Fibroblast of skin of scalp (primary cell): ENCODE data around the gene GTF2I.
"Not testable (repeated sequence)": the region's sequence is repeated elsewhere in the genome, so short reads cannot be mapped to it uniquely, and the experiment has no call there.

Source experiments
- DNase-seq: peaks from one replicate; pipeline ENCODE4 v3.0.0-alpha.2; 2013

The GTF2I gene

GRCh38 chr7:74717889-74718288 is 60.4 kb downstream of the GTF2I start:
- DNase-seq = no peak

GRCh38 chr7:74718336-74718735 is 60.8 kb downstream of the GTF2I start:
- no peak for DNase-seq

DNA sequence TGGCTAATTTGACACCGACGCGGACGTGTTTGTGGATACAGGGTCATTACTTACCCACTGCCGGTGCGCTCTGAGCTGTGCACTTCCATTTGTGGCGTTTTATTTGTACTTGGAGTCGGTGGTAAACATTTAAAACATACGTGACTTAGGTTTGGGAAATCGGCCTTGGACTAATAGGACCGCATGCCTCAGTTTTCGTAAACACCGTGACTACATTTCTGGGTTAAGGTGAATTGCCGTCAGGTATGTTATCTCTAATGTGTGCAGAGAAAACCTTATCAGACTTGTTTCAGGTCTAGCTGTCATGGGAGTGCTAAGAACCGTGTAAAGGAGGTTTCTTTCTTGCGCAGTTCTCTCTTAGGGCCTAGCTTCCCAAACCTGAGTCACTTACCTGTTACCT is 64.6 kb downstream of the GTF2I start:
- no peak for DNase-seq

- DNase-seq = no peak
These were observed 68.3 kb downstream of the GTF2I start for GRCh38 chr7:74725840-74726239.

DNA sequence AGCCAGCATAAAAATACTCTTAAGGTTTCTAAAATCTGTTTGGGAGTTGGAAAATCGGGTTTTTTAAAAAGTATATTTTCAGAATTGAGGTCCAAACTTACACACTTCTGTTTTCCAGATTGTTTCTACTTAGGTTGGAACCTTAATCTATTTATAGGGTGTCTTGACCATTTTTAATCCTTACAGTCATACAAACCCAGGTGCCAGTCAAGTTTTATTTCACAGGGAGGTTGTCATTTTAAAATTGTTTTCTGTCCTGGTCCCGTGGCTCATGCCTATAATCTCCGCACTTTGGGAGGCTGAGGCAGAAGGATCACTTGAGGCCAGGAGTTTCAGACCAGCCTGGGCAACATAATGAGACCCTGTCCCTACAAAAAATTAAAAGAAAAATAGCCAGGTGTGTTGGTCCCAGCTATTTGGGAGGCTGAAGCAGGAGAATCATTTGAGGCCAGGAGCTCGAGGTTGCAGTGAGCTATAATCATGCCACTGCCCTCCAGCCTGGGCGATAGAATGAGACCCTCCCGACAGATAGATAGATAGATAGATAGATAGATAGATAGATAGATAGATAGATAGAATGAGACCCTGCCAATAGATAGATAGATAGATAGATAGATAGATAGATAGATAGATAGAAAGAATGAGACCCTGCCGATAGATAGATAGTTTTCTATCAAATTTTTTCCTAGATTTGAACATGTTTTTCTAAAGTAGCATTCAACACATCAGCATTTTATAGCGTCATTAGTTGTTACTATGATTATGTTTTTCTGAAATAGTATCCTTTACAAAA is 69.0 kb downstream of the GTF2I start:
- DNase-seq = no peak

DNA sequence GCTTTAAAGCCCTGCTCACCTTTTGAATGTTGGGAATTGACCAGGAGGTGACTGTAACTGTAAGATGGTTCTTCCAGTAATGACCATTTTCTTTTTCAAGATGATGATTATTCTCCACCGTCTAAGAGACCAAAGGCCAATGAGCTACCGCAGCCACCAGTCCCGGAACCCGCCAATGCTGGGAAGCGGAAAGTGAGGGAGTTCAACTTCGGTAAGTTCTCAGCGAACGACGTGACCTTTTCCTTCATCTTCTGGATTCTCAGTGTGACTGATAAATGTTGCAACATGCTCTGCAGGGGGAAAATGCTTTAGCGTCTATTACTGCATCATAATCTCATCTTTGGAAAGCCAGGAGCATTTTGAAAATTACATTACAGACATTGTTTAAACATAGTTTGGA is 71.2 kb downstream of the GTF2I start:
- DNase-seq = not testable (repeated sequence)

- not testable (repeated sequence) for DNase-seq
These were observed 72.7 kb downstream of the GTF2I start for GRCh38 chr7:74730186-74730585.

GRCh38 chr7:74739974-74740703 is 82.6 kb downstream of the GTF2I start:
- DNase-seq = not testable (repeated sequence)

DNA sequence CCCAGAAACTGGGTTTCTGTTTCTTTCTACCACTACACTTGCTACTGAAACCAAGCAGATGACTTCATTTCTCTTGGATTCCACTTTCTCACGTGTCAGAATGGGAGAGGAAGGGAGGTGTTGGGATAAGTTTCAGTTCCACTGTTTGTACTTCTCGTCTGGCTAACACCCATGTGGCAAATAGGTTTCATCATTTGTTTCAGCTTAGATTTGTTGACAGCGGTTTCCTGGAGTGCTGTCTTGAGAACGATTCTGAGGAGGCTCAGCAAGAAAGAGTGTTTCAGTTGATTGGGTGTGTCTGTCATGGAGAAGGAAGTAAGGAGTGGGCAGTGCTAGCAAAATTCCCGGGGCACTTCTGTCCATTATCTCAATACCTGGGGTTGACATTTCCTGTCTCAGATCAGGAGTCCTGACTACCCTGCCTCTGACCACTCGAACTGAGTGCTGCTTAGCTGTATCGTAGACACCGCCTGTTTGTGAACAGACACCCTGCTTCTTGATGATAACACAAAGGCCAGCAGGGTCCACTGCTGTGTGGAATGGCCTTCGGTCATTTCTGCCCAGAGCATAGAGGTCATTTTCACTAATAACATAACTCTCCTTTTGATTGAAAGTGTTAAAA is 86.5 kb downstream of the GTF2I start:
- not testable (repeated sequence) for DNase-seq

GRCh38 chr7:74753921-74754482 is 96.5 kb downstream of the GTF2I start:
- not testable (repeated sequence) for DNase-seq

GRCh38 chr7:74756673-74757072 is 99.2 kb downstream of the GTF2I start:
- not testable (repeated sequence) for DNase-seq

GRCh38 chr7:74758268-74758667 is 100.8 kb downstream of the GTF2I start:
- DNase-seq = not testable (repeated sequence)

DNA sequence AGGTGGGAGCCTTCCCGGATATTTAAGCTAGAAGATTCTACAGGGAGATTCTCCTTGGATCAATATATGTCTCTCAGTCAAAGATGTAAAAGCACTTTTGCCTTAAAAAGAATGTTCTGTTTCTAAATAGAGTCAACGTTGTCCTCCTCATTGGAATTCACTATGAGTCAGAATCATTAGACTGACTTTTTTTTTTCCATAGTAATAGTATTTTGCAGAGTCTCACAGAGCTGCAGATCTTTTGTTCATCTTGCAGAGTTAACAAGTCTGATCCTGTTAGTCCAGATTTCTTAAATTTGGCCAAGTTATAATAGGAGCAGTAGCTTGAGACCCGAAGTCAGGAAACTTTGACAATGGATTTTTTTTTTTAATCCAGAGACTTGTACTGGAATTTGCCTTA is 101.5 kb downstream of the GTF2I start:
- DNase-seq = not testable (repeated sequence)

DNA sequence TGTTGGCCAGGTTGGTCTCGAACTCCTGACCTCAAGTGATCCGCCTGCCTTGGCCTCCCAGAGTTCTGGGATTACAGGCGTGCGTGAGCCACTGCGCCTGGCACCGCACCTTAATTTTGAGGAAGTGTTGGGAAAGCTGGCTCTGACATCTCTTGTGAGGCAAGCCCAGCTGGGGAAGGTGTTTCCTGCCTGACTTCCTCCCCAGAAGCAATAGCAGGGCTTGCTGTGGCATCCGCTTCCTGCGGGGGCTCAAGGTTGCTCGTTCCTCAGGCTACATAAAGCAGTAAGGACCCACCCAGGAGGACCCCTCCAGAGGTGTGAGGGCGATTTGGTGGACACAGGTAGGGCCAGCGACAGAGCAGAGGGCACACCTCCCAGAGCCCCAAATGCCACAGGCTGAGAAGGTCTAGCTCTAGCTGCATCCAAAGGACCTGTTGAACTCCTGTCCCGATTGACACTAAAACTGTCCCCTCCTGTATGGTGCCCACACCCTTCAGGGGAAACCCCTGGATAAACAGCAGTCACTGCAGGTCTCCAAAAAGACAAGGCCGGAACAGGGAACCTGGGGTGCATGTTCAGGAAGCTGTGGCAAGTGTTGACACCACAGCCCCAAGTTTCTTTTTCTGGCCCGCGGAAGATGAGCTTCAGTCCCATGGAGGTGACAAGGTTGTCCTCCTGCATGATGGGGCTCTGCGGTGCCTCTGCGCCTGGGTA is 107.8 kb downstream of the GTF2I start:
- not testable (repeated sequence) for DNase-seq

- not testable (repeated sequence) for DNase-seq
These were observed 109.0 kb downstream of the GTF2I start for GRCh38 chr7:74766509-74766908.

- not testable (repeated sequence) for DNase-seq
These were observed 109.5 kb downstream of the GTF2I start for GRCh38 chr7:74766991-74767390.

GRCh38 chr7:74770062-74770461 is 112.5 kb downstream of the GTF2I start:
- DNase-seq = not testable (repeated sequence)

- not testable (repeated sequence) for DNase-seq
These were observed 114.6 kb downstream of the GTF2I start for GRCh38 chr7:74772093-74772492.

DNA sequence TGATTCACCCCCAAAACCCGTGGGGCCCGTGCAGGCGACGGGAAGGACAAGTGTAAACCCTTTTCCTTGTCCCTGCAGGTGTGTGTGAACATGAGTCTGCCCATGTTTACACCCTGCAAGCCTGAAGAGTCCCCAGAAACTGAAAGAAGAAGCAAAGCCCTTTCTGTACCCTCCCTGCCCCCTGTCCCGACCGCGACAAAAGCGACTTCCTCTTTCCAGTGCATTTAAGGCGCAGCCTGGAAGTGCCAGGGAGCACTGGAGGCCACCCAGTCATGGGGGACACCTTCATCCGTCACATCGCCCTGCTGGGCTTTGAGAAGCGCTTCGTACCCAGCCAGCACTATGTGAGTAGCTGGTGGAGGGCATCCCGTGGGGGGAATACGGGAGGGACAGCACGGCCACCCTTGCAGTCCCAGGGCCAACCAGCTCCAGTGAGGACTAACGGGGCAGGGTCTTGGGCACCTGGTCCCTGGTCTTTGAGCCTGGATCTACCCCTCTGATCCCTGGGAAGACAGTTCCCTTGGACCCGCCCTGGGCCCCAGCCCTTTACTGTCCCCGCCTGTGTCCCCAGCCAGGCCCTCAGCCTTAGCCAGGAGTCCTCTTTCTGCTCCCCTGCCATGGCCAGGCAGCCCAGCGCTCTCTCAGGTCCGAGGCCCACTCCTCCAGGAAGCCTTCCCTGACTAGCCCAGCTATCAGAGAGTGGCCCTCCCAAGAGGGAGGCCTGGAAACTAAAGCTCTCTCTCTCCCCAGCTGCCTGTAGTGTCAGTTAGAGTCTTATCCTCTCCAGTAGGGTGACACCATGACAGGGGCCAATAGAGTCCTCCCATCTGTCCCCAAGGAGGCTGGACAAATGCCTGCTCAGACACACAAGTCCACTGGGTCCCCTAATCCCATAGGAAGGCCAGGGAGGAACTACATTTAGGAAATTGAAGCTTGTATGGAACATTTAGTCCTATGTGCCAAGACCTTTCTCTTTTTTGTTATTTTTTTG is 116.5 kb downstream of the GTF2I start, which contains the start of gene NCF1:
Gene NCF1, plus strand, starts transcription at position 252 of the 991 bp plus-strand sequence. Its CDS starts 21 bp downstream, at position 273.
- not testable (repeated sequence) for DNase-seq

DNA sequence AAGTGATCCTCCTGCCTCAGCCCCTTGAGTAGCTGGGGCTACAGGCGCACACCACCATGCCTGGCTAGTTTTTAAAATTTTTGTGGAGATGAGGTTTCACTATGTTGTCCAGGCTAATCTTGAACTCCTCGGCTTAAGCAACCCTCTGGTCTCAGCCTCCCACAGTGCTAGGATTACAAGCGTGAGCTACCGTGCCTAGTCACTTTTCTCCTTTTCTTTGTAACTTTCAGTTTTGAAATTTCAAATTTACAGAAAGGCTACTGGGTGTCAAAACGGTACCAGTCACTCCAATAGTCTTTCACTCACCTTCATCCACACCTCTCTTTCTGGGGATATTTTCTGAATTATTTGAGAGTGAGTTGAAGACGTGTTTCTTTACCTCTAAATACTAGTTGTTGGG is 117.6 kb downstream of the GTF2I start:
- DNase-seq = not testable (repeated sequence)

- not testable (repeated sequence) for DNase-seq
These were observed 121.5 kb downstream of the GTF2I start for GRCh38 chr7:74779053-74779452.
